Measurements from ENCODE around the gene TSEN34. TPM values are rescaled to one million over a fixed set of nuclear protein-coding genes. Genes with fewer than 3 reads are reported as not detected.

The TSEN34 gene
- total RNA-seq, 1 donor from 2014 or later = 43.9 TPM

DNA sequence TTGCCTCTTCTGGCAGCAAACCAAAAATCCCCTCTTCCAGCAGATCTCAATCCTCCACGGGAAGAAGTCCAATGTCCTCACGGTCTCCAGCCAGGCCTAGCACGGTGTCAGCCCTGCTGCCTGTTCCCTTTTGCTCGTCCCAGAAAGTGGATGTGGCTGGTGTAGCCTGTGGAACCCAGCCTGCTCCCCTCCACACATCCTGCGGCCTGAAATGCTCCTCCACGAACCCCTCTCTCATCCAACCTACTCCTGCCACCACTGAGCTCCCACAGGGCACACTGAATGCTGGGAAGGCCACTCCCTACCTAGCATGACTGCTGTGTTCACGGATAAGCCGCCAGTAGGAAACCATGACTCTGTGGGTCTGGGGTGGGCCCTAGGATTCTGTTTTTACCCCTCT is 4.8 kb upstream of the TSEN34 start:
- Mint-ChIP-seq H3K9me3 (no peaks in the 10 kb centered on the region), H3K36me3 (peaks cover 15% of the 10 kb centered on the region), H3K4me1 (peaks cover 14% of the 10 kb centered on the region), H3K27ac (no peak overlapping the region), H3K27me3 (ENCODE audit: low read depth) (no peaks in the 10 kb centered on the region), H3K4me3 (no peak overlapping the region)
- TF ChIP-seq, protein P1, sequence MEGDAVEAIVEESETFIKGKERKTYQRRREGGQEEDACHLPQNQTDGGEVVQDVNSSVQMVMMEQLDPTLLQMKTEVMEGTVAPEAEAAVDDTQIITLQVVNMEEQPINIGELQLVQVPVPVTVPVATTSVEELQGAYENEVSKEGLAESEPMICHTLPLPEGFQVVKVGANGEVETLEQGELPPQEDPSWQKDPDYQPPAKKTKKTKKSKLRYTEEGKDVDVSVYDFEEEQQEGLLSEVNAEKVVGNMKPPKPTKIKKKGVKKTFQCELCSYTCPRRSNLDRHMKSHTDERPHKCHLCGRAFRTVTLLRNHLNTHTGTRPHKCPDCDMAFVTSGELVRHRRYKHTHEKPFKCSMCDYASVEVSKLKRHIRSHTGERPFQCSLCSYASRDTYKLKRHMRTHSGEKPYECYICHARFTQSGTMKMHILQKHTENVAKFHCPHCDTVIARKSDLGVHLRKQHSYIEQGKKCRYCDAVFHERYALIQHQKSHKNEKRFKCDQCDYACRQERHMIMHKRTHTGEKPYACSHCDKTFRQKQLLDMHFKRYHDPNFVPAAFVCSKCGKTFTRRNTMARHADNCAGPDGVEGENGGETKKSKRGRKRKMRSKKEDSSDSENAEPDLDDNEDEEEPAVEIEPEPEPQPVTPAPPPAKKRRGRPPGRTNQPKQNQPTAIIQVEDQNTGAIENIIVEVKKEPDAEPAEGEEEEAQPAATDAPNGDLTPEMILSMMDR (IDR thresholded peaks at IDR 0.05; ENCODE audit: unreplicated experiment) = no peak
- DNase-seq (ENCODE audit: low spot score in 2 of 2, unreplicated experiment in 2 of 2) = no peak

DNA sequence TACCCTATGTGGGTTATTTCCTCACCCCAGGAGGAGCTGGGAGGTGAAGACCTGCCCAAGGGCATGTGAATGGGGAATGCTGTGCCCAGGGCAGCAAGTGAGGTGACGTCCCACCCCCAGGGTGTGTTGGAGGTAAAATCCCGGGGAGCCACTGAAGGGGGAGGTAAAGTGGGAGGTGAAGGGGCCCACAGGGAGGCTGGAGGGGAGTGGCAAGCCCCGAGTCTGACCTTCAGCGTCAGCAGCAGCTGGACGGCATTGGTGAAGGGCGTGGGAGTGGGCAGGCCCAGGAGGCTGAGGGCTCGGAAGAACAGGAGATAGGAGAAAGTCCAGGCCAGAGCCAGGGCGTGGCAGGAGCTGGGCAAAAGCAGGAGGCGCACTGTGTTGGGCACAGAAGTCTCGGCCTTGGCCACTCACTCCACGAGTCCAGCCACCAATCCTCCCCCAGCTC is 4.2 kb upstream of the TSEN34 start:
- Mint-ChIP-seq H3K27me3 (ENCODE audit: low read depth) (no peaks in the 10 kb centered on the region), H3K27ac (peak overlapping the region; percentile 85), H3K4me3 (peak overlapping the region; percentile 81), H3K9me3 (no peaks in the 10 kb centered on the region), H3K4me1 (peaks cover 20% of the 10 kb centered on the region), H3K36me3 (peaks cover 14% of the 10 kb centered on the region)
- TF ChIP-seq, protein P1 (IDR thresholded peaks at IDR 0.05; ENCODE audit: unreplicated experiment) = no peak
- DNase-seq (ENCODE audit: low spot score in 2 of 2, unreplicated experiment in 2 of 2) = no peak

DNA sequence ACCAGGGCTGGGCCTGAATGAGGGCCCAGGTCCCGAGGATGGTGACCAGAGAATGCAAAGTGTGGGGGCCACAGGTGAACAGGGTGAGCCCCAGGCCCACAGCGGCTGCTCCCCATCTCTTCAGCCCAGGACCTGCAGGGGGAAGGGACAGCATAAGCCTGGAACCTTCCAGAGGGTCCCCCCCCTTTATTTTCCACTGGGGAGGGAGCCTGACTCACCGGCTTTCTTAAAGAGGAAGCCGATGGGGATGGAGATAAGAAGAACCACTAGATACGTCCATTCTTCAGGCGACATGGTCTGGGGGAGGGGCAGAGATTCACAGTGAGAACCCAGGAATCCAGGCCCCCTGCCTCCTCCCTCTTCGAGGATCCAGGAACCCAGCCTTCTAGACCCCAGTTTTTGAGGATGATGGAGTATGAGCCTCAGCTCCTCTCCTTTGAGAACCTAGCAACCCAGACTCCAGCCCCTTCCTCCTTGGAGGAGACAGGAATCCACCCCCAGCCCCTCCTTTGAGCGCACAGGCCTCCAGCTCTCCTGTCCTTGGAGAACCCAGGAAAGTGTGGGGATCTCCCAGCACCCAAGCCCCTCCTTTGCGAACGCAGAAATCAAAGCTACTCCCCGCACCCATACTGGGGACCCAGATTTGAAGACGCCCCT is 2.8 kb upstream of the TSEN34 start:
- no peak for DNase-seq (ENCODE audit: low spot score in 2 of 2, unreplicated experiment in 2 of 2)
- Mint-ChIP-seq H3K27ac (peak overlapping the region; percentile 95), H3K4me3 (peak overlapping the region; percentile 81), H3K27me3 (ENCODE audit: low read depth) (no peaks in the 10 kb centered on the region), H3K9me3 (no peaks in the 10 kb centered on the region), H3K36me3 (peaks cover 11% of the 10 kb centered on the region), H3K4me1 (peaks cover 30% of the 10 kb centered on the region)
- TF ChIP-seq, protein P1 (IDR thresholded peaks at IDR 0.05; ENCODE audit: unreplicated experiment) = no peak

DNA sequence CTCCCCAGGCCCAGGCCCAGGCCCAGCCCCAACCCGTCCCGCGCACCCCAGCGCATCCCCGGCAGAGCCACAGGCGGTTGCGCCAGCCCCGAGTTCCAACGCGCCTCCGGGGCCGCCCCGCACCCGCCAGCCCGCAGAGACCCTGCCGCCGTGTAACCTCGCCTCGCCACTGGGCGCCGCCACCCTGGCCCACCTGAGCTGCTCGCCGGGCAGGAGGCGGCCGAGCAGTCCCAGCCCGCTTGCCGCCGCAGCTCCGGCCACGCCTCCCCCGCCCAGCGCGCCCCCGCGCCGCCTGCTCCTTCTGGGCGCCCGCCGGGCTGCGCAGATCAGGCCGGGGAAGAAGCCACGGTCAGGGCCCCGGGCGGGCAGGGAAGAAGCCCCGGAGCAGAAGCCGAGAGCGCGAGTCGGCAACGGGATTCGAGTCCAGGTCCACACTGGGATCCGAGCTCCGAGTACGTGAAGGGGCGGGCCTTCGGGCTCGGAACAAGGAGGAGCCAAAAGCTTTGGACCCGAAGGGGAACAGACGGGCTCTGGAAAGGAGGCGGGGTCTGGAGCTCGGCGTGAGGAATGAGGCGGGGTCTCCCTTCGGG is 1.9 kb upstream of the TSEN34 start, which contains the start of gene MBOAT7:
Gene MBOAT7 (minus strand): TSS at position 436 of the 590 bp plus-strand sequence. CDS start 1,072 bp downstream, outside the sequence.
- DNase-seq (ENCODE audit: low spot score in 2 of 2, unreplicated experiment in 2 of 2) = peak in 1 of 2 experiments; percentile 70
- Mint-ChIP-seq H3K4me1 (peaks cover 31% of the 10 kb centered on the region), H3K27ac (peak within 1 kb of the TSS; percentile 100), H3K9me3 (no peaks in the 10 kb centered on the region), H3K27me3 (ENCODE audit: low read depth) (no peaks in the 10 kb centered on the region), H3K4me3 (peak within 1 kb of the TSS; percentile 81), H3K36me3 (peaks cover 5% of the 10 kb centered on the region)
- TF ChIP-seq, protein P1 (IDR thresholded peaks at IDR 0.05; ENCODE audit: unreplicated experiment) = no peak

DNA sequence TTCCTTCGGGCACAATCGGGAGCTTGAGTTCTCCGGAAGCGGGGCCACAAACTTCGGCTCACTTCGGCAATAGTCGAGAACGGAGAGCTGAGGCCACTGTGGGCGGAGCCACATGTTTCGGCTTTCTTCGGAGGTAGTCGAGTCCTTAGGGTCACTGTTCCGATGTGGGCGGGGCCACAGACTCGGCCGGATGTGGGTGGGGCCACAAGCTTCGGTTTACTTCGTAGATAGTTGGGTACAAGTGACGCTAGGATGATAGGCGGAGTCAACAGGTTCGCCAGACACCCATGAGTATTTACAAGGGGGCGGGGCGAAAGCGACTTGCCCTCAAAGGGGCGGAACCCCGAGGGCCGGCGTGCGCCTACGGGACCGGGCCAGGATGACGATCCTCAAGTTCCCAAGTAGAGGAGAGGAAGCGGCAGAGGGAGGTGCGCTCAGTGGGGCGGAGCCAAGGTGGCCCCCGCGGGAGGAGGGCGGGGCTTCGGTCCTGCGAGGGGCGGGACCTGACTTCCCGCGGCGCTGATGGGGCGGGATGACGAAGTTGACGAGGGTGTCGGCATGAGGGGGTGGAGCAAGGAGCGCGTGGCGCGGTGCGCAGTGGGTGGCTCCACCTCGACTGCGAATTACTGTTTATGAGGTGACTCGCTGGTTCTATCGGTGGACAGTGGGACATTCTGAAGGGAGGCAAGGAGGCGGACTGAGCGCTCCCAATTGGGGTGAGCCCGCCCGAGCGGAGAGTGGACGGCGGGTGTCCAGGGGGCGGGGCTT is 1.2 kb upstream of the TSEN34 start:
- H3K27me3 Mint-ChIP-seq (ENCODE audit: low read depth) = no peaks in the 10 kb centered on the region
- peak; percentile 100 for DNase-seq (ENCODE audit: low spot score in 2 of 2, unreplicated experiment in 2 of 2)
- no peaks in the 10 kb centered on the region for H3K9me3 Mint-ChIP-seq
- H3K36me3 Mint-ChIP-seq = peaks cover 6% of the 10 kb centered on the region
- H3K27ac Mint-ChIP-seq = peak overlapping the region; percentile 100
- TF ChIP-seq, protein P1 (IDR thresholded peaks at IDR 0.05; ENCODE audit: unreplicated experiment) = no peak
- H3K4me1 Mint-ChIP-seq = peaks cover 31% of the 10 kb centered on the region
- peak overlapping the region; percentile 81 for H3K4me3 Mint-ChIP-seq

All from mesothelial cell of epicardium (in vitro differentiated cells).